Erythroblast (primary cell): ENCODE data around the gene WDR5.

Source experiments
- GATA1 ChIP-seq: IDR thresholded peaks from 2 replicates; pipeline ENCODE4 v1.6.1; 2011; ENCODE audit warnings: low read depth, mild to moderate bottlenecking, control low read depth, low read length, moderate library complexity
- POLR2A ChIP-seq: IDR thresholded peaks from 2 replicates; pipeline ENCODE4 v1.6.1; 2011; ENCODE audit warnings: mild to moderate bottlenecking, low read length

GRCh38 chr9:134192951-134193731 is 57.3 kb downstream of the WDR5 start:
- TF ChIP-seq POLR2A (no peak), GATA1 (no peak)
